Nucleus accumbens (tissue), 56 donors: ENCODE data around the gene KCNK15.

Experiments used
- DNase-seq, 56 donors: peaks; one replicate each; lab custom pipeline; 2025; lab: John Stamatoyannopoulos, UW

Gene KCNK15

DNA sequence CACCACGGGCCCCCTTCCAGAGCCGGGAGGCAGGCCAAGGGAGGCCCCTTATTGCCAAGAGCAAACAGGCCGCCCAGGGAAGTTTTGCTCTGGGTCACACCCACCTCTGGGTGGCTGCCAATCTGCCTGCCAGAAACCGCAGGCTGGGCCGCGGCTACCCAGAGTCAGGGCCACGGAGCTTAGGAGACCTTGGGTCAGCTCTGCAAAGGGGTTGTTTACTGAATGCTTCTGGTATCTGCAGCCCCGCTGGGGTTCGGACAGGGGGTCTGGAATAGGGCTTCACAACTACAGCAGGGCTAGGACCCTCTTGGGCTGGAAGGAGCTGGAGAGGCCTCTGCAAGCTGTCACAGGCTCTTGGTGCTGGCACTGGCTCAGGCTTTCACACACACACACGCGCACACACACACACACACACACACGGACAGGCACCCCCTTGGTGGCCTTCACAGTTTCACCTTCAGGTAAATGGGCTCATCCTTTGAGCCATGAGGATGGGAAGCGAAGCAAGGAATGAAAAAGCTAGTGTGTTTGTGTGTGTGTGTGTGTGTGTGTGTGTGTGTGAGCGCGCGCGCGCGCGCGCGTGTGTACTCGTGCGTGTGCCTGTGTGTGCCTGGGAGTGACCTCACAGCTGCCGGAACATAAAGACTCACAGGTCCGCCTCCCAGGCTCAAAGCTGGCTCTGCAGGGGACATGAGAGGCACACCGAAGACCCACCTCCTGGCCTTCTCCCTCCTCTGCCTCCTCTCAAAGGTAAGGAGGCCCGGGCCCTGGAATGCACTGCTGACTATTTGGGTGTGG is 30.8 kb upstream of the KCNK15 start, which contains the start of gene CCN5:
Gene CCN5, plus strand, starts transcription at position 669 of the 798 bp plus-strand sequence. Its CDS starts 22 bp downstream, at position 691.
- DNase-seq: peak in 48 of 56 donors; percentile 11 to 79 (median 50)

DNA sequence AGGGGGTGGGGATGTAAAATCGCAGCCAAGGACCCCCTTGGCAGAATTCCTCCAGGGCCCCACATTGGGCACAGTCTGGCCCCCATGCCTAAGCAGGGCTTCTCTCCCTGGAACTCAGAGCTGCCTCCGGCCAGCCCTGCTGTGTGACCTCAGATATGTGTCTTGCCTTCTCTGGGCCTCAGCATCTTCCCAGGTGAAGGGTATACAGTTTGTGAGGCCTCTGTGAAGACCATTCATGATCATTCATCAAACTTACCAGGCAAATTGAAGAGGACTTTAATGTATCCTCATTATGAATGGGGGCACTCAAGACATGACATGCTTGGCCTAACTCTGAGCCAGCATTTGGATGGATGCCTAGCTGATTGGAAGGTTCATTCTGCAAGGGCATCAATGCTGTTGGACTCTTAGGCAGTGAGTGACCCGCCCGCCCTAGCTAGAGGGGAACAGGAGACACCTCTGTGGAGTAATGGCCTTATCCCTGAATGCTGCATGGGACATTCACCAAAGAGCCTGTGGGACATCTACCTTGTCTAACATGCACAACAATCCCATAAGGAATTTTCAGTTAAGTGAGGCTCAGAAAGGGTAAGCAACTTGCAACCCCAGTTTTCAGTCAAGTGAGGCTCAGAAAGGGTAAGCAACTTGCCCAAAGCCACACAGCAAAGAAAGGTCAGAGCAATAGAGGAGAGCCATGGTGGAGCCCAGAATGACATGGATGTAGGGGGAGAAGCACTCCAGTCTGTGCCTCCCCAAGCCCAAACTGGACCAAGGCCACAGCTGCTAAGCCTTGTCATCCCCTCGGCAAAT is 30.0 kb upstream of the KCNK15 start:
- DNase-seq: no peak

DNA sequence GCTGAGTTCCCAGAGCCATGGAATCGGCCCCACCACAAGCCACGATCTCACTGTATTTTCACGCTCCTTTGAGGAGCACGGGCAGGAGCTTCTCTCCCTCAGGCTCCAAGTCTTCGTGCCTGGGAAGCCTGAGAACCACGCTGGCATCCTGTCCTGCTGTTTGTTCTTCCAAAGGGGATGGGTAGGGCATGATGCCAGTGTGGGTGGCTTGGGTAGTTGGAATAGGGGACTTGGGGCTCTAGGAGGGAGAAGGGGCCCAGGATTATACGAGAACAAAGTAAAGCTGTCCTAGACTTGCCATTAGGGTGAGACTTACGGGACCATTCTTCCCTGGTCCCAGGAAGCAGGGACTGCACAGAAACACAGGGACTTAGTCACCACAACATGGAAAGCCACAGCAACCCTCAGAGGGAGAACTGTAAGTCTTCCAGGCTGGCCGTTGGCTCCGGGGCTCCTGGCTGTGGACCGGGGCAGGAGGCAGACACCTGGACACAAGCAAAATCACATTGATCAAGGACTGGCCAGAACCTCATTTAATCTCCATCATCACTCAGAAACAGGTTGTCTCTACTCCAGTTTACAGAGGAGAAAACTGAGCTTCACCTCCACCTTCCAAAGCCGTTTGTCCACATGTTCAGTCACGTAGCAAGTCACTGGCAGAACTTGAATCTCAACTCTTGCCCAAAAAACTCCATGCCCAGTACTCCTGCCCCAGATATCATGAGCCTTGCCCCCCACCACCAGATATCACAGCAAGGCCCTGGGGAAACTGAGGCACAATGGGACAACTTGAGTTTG is 29.2 kb upstream of the KCNK15 start:
- DNase-seq: peak in 1 of 56 donors; percentile 27

DNA sequence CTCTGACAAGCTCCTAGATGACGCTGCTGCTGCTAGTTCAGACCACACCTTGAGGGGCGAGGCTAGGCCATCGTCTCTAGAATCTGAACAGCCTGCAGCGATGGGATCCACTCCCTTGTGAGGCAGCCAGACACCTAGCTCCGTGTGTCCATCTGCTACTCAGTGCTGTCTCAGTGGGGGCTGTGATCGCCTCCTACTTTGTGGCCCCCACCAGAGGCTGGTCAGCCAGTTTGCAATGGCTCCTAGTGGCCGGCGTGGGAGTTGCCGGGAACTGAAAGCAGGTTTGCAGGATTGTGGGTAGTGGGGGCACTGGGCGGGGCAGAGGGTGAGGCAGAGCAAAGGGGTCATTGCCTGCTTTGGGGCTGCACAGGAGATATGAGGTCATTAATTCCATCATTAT is 27.7 kb upstream of the KCNK15 start:
- DNase-seq: no peak

DNA sequence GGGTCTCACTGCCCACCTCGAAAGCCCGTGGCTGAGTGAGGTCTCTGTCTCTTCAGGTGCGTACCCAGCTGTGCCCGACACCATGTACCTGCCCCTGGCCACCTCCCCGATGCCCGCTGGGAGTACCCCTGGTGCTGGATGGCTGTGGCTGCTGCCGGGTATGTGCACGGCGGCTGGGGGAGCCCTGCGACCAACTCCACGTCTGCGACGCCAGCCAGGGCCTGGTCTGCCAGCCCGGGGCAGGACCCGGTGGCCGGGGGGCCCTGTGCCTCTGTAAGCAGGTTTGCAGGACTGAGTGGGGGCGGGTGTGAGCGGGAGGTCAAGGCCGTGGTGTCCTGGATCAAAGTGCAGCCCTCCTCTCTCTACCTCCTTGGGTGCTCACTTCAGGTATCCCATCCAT is 25.8 kb upstream of the KCNK15 start:
- DNase-seq: no peak

DNA sequence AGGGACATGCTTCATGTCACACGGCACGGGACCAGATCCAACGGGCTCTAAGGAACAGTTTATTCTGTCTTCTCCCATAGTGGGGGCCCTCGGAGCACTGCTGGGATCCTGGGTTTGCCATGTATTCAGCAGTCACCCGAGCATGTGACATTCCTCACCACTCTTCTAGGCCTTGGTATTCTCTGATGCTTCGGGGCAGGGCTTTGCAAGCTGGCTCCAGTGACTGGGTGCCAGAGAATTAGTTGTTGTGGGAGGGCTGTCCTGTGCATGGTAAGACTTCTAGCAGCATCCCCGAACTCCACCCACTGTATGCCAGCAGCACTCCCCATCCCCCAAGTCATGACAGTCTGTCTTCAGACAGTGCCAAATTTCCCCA is 25.1 kb upstream of the KCNK15 start:
- peak in 49 of 56 donors; percentile 15 to 83 (median 51) for DNase-seq

DNA sequence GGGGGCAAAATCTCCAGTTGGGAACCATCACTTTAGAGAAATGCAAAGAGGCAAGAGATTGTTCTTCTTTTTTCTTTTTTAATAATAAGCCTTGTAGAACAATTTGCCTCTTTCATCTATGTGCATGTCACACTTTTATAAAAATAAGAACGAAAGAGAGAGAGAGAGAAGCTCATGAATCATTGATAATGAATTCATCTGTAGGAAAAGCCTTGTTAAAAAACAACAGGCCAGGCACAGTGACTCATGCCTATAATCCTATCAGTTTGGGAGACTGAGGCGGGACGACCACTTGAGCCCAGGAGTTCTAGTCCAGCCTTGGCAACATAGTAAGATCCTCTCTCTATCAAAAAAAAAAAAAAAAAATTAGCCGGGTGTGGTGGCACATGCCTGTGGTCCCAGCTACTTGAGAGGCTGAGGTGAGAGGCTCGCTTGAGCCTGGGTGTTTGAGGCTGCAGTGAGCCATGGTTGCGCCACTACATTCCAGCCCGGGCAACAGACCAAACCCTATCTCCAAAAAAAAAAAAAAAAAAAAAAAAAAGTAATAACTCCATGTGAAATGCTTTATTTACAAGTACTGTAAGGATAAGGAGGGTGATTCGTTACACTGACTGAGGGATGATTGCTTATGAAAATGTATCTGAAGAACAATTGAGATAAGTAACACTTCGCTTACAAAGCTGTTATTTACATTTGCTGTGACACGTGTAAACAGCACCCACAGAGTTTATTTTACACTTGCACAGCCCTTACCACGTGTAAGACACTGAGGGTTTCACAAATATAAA is 24.5 kb upstream of the KCNK15 start:
- peak in 3 of 56 donors; percentile 7 to 59 (median 24) for DNase-seq

DNA sequence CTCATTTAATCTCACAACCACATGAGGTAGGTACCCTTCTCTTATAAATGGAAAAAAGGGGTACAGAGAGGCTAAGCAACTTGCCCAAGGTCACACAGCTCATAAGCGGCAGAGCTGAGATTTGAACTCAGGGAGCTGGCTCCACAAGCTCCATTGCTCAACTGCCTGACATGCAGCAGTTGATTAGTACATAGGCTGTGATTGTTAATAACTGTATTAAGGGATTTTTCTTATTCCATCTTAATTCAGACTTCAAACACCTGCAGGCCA is 23.9 kb upstream of the KCNK15 start:
- DNase-seq: no peak

DNA sequence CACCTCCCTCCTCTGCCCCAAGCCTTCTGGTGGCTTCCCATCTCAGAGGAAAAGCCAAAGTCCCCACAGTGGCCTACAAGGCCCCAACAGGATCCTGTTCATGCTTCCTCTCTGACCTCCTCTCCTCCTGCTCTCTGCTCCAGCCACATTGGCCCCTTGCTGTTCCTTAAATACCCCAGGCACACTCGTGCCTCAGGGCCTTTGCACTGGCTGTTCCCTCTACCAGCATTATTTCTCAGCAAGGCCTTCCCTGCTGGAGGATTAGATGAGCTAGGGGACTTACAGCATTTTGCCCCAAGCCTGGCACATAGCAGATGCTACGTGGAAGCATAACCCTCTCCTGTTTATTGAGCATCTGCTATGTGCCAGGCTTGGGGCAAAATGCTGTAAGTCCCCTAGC is 22.7 kb upstream of the KCNK15 start:
- DNase-seq: no peak

DNA sequence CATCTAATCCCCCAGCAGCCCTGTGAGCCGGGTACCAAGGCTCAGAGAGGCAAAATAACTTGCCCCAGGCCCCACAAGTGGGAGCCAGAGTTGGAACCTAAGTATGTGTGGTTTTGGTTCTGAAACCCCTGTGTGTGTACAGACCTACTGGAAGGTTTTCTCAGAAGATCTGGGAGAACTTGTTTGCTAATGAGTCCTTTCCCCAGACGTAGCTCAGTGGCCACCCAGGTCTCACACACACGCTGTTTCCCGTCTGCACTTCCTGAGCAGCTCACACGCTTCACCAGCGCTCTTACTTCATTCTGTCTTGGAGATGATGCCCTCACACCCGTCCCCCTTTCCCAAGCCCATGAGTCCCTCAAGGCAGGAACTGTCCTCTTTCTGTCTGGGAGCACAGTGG is 22.3 kb upstream of the KCNK15 start:
- DNase-seq: no peak

DNA sequence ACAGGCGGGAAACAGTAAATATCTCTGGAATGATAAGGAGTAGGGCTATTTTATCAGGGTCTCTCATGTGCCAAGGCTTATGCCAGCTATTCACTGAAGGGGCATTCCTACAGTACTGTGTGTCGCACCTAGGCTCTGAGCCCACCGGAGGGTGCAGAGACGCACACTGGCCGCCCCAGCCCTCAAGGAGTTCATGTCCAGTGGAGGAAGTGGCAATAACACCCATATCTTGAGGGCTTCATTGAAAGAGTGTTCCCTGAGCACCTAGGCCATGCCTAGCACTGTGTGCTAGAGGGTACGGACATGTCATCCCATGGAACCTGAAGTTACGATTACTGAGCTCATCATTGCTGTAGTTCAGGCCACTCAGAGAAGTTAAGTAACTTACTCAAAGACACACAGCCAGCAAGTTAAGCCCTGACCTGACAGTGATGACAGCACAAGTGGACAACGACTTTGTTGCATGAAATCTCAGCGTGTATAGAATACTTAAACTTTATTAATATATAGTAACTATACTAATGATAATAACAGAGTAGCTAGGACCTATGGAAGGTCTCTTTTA is 21.8 kb upstream of the KCNK15 start:
- no peak for DNase-seq

DNA sequence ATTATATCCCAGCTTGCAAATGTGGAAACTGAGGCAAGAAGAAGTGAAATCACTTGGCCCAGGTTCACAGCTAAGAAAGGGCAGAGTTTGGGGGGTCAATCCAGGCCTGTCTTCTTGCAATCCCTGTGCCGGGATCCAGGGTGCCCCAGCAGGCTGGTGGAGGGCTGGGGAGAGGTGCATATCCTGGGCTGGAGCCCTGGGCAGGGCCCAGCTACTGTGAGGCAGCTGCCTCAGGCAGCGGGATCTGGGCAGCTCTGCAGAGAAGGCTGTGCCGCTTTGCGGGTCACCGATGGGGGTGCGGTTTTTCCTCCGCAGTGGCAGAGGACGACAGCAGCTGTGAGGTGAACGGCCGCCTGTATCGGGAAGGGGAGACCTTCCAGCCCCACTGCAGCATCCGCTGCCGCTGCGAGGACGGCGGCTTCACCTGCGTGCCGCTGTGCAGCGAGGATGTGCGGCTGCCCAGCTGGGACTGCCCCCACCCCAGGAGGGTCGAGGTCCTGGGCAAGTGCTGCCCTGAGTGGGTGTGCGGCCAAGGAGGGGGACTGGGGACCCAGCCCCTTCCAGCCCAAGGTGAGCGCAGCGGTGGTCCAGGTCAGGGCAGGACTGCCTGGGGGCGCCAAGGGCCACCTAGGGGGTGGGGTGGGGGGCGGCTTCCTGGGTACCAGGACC is 21.1 kb upstream of the KCNK15 start:
- DNase-seq: no peak

DNA sequence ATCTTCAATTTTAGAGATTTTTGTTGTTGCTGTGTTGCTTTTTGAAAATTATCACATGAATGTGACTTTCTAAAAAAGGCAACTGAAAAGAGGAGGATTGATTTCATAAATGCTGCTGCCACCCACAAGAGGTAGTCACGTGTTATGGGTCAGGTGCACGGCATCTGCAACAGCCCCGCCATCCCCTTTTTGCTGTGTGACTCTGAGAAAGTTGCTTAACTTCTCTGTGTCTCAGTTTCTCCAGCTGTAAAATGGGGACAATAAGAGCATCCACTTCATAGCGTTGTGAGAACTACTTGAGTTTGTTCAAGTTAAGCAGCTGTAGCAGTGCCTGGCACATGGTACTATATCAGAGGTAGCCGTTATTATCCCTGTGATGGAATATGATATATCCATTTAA is 19.8 kb upstream of the KCNK15 start:
- DNase-seq: no peak

DNA sequence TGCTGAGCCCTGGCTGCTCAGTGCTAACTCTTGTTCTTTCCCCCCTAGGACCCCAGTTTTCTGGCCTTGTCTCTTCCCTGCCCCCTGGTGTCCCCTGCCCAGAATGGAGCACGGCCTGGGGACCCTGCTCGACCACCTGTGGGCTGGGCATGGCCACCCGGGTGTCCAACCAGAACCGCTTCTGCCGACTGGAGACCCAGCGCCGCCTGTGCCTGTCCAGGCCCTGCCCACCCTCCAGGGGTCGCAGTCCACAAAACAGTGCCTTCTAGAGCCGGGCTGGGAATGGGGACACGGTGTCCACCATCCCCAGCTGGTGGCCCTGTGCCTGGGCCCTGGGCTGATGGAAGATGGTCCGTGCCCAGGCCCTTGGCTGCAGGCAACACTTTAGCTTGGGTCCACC is 18.6 kb upstream of the KCNK15 start:
- DNase-seq: no peak

DNA sequence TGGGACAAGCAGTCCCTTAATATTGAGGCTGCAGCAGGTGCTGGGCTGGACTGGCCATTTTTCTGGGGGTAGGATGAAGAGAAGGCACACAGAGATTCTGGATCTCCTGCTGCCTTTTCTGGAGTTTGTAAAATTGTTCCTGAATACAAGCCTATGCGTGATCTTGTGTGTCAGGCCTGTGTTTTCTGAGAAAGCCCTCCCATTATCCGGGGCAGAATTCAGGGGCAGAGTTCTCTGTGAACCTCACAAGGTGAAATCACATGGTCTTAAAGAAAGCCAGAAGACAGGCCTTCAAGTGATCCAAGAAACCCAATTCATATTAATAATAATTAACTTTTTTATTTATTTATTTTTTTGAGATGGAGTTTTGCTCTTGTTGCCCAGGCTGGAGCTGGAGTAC is 18.0 kb upstream of the KCNK15 start:
- no peak for DNase-seq

DNA sequence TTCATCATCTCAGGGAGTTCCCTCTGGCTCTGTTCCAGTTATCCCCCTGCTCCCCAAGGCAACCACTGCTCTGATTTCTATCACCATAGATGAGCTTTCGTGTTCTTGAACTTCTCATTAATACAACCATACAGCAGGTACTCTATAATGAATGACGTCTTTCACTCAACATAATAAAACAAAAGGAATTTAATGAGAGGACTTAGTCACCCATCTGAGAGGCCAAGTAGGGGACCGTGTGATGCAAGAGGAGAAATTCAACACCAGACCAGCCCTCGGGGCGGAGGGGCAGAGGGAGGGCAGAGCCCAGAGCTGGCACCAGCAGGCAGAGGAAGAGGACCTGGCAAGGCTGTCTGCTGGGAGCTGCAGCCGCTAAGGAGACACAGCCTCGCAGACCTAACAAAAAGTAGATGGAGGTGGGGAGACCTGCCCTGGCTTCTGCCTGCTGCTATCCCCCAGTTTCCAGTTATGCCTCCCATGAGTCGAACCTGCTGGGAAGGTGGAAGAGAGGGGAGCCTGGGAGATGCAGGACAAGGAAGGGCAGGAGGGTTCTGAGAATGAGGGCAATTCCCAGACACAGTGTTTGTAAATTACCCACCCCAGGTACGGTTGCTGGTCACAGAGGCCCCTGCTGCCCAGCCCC is 16.7 kb upstream of the KCNK15 start:
- DNase-seq: peak in 30 of 56 donors; percentile 11 to 85 (median 22)

DNA sequence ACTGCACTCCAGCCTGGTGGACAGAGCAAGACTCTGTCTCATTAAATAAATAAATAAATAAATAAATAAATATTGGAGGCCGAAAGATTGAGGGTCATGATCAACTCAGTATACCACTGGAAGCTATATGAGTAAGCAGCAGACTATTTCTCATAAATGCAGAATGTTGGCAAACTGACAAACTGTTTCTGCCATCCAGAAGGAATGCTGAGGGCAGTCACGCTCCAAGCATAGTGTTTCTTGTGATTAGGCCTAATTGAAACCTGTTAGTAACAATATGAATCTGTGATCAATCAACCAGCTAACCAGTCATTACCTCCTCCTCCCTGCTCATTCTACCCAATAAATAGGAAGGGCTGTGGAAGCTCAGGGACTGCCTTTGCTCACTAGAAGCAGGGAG is 15.2 kb upstream of the KCNK15 start:
- DNase-seq: no peak

DNA sequence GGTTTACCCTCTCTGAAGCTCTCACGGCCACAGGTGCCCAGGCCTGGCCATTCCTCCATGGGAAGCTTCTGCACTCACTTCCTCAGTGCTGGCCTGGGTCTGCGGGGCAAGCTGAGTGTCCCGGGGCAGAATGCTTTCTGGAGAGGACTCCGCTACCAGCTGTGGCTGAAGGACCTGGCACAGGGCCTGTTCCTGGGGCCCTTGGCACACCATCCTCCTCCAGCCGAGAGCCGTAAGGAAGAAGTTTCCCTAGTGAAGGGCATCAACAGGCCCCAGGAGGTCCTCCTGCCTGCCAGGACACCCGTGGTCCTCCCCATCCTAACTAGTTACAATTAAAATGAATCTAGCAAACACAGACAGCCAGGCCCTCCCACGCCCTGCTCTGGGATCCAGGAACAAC is 14.0 kb upstream of the KCNK15 start:
- DNase-seq: peak in 6 of 56 donors; percentile 9 to 30 (median 12)

DNA sequence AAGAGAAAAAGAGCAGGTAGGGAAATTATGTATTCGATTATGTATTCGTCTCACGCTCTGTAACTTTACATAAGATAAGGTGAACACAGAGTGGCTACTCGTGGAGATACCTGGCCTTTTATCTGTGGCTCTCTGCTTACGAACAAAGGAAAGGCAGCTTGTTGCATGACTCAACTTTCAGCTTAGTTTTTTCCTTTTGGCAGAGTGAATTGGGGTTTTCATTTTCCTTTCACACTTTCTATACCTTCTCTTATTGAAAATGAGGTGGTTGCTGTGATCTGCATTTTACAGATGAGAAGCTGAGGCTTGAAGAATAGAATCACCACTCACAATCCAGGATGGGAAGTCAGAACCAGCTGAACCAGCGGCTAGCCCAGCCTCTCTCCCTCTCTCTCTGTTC is 13.3 kb upstream of the KCNK15 start:
- DNase-seq: no peak
